Type B pancreatic cell (in vitro differentiated cells): ENCODE measurements around the gene ASCL1. TPM values are rescaled to one million over a fixed set of nuclear protein-coding genes. Genes with fewer than 3 reads are reported as not detected.

Source experiments
- DNase-seq: peaks from one replicate; pipeline ENCODE4 v3.0.0; 2021; ENCODE audit warnings: mixed read lengths; ENCODE audit not compliant: unreplicated experiment; ENCODE audit errors: extremely low spot score
- H3K27ac Mint-ChIP-seq: 2 replicates; pipeline ENCODE4 v1.8.0; 2021; ENCODE audit warnings: mild to moderate bottlenecking, mixed read lengths
- H3K27me3 Mint-ChIP-seq: 2 replicates; pipeline ENCODE4 v1.8.0; 2021; ENCODE audit warnings: mixed read lengths
- H3K36me3 Mint-ChIP-seq: 2 replicates; pipeline ENCODE4 v1.8.0; 2021; ENCODE audit warnings: mixed read lengths
- H3K4me1 Mint-ChIP-seq: one replicate; pipeline ENCODE4 v1.8.0; 2021; ENCODE audit warnings: mixed read lengths; ENCODE audit not compliant: unreplicated experiment
- H3K4me3 Mint-ChIP-seq: 2 replicates; pipeline ENCODE4 v1.8.0; 2021; ENCODE audit warnings: mild to moderate bottlenecking, mixed read lengths
- H3K9me3 Mint-ChIP-seq: 2 replicates; pipeline ENCODE4 v1.8.0; 2021; ENCODE audit warnings: mixed read lengths
- total RNA-seq: library from RNA; stranded (reverse); gene quantifications from 2 replicates; pipeline ENCODE4 v1.2.1, GENCODE V29; 2021; ENCODE audit warnings: low replicate concordance
- TF ChIP-seq, protein P1 (sequence below): fragments of 200-600 bp; sonication (generic); conservative IDR thresholded peaks from 2 replicates; pipeline ENCODE4 v1.5.0; 2021; ENCODE audit warnings: antibody characterized with exemption, mild to moderate bottlenecking

The ASCL1 gene
- total RNA-seq, 1 donor from 2014 or later, result 7.5 TPM

GRCh38 chr12:102961466-102961855, 4.0 kb downstream of the ASCL1 start:
- peaks cover 22% of the 10 kb centered on the region for H3K4me1 Mint-ChIP-seq
- H3K36me3 Mint-ChIP-seq, result peaks cover 5% of the 10 kb centered on the region
- H3K27ac Mint-ChIP-seq, result no peak overlapping the region
- H3K9me3 Mint-ChIP-seq, result peaks cover 4% of the 10 kb centered on the region
- TF ChIP-seq, protein P1, sequence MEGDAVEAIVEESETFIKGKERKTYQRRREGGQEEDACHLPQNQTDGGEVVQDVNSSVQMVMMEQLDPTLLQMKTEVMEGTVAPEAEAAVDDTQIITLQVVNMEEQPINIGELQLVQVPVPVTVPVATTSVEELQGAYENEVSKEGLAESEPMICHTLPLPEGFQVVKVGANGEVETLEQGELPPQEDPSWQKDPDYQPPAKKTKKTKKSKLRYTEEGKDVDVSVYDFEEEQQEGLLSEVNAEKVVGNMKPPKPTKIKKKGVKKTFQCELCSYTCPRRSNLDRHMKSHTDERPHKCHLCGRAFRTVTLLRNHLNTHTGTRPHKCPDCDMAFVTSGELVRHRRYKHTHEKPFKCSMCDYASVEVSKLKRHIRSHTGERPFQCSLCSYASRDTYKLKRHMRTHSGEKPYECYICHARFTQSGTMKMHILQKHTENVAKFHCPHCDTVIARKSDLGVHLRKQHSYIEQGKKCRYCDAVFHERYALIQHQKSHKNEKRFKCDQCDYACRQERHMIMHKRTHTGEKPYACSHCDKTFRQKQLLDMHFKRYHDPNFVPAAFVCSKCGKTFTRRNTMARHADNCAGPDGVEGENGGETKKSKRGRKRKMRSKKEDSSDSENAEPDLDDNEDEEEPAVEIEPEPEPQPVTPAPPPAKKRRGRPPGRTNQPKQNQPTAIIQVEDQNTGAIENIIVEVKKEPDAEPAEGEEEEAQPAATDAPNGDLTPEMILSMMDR, result no peak
- H3K4me3 Mint-ChIP-seq, result peak overlapping the region; percentile 74
- H3K27me3 Mint-ChIP-seq, result peaks cover 98% of the 10 kb centered on the region
- DNase-seq, result no peak

GRCh38 chr12:102962532-102962931, 5.1 kb downstream of the ASCL1 start:
- Mint-ChIP-seq H3K9me3 (peaks cover 4% of the 10 kb centered on the region), H3K4me1 (peaks cover 15% of the 10 kb centered on the region), H3K4me3 (peak overlapping the region; percentile 15), H3K27me3 (peaks cover 98% of the 10 kb centered on the region), H3K36me3 (peaks cover 5% of the 10 kb centered on the region), H3K27ac (no peak overlapping the region)
- TF ChIP-seq, protein P1, result no peak
- no peak for DNase-seq

DNA sequence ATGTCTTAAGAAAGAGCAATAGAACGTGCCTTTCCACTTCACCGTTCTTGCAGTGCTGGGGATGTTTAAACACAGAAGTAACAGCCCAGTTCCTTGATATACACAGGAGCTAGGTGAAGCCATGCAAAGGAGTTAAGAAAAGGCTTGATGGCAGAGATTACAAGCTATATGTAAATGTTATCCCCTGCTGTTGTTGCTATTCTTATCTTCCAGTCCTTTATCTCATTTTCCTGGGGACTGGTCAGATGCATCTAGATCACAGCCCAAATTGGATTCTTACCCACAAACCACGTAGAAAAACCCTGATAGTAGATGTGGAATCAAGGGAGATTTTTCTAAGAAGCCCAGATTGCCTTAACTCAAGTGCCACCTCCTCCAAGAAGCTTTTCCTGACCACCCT, 5.5 kb downstream of the ASCL1 start:
- no peak overlapping the region for H3K4me3 Mint-ChIP-seq
- H3K4me1 Mint-ChIP-seq, result peaks cover 15% of the 10 kb centered on the region

GRCh38 chr12:102963796-102964195, 6.3 kb downstream of the ASCL1 start:
- H3K9me3 Mint-ChIP-seq, result peaks cover 4% of the 10 kb centered on the region
- peaks cover 100% of the 10 kb centered on the region for H3K27me3 Mint-ChIP-seq
- H3K27ac Mint-ChIP-seq, result no peak overlapping the region
- peaks cover 14% of the 10 kb centered on the region for H3K4me1 Mint-ChIP-seq
- TF ChIP-seq, protein P1, result no peak
- DNase-seq, result no peak
- H3K4me3 Mint-ChIP-seq, result peak overlapping the region; percentile 35
- H3K36me3 Mint-ChIP-seq, result peaks cover 5% of the 10 kb centered on the region

More for the DNA sequence above, 5.5 kb downstream of the ASCL1 start:
- Mint-ChIP-seq H3K27me3 (peaks cover 98% of the 10 kb centered on the region), H3K36me3 (peaks cover 5% of the 10 kb centered on the region), H3K9me3 (peaks cover 4% of the 10 kb centered on the region), H3K27ac (no peak overlapping the region)
- no peak for DNase-seq
- TF ChIP-seq, protein P1, result no peak

GRCh38 chr12:102964872-102965271, 7.4 kb downstream of the ASCL1 start:
- no peak for DNase-seq
- Mint-ChIP-seq H3K4me3 (peak overlapping the region; percentile 82), H3K27me3 (peaks cover 97% of the 10 kb centered on the region), H3K27ac (no peak overlapping the region), H3K4me1 (peaks cover 8% of the 10 kb centered on the region), H3K36me3 (peaks cover 5% of the 10 kb centered on the region), H3K9me3 (peaks cover 4% of the 10 kb centered on the region)
- TF ChIP-seq, protein P1, result no peak
